ENCODE measurements around the gene DENND4B. TPM values are rescaled to one million over a fixed set of nuclear protein-coding genes. Genes with fewer than 3 reads are reported as not detected.
A peak's percentile ranks its signal among the peaks of the same experiment; 100 is the strongest.

DENND4B gene
- total and polyA plus RNA-seq, 9 of the 15 experiments (the other 6 are each of a cell fraction or from before 2014, with no cell fraction given) = 9.5 to 80.5 (median 23.1) TPM

- TF ChIP-seq ZNF76 (CRISPR knock-in tag; IDR thresholded peaks at IDR 0.05; ENCODE audit: borderline replicate concordance) (no peak), XRCC4 (IDR thresholded peaks at IDR 0.05; ENCODE audit: extremely low read depth, insufficient read depth, insufficient read length) (no peak), NEUROD1 (IDR thresholded peaks at IDR 0.05; ENCODE audit: borderline replicate concordance, low read depth, low read length, partially characterized antibody) (peak; percentile 87), ATF1 (CRISPR knock-in tag; IDR thresholded peaks at IDR 0.05) (no peak), ATF1 (tag; IDR thresholded peaks at IDR 0.05) (peak; percentile 87), PHF21A (IDR thresholded peaks at IDR 0.05; ENCODE audit: borderline replicate concordance, low read depth) (0 out of 2 replicates have a peak, but pooled peaks have one; percentile 11), MED1 (CRISPR knock-in tag; IDR thresholded peaks at IDR 0.05; ENCODE audit: borderline replicate concordance) (no peak), RBM34 (IDR thresholded peaks at IDR 0.05; ENCODE audit: borderline replicate concordance, insufficient read depth, low read length) (no peak), ZNF12 (CRISPR knock-in tag; IDR thresholded peaks at IDR 0.05) (no peak), HMG20A (CRISPR knock-in tag; conservative IDR thresholded peaks at IDR 0.05) (no peak), POLR3A (IDR thresholded peaks at IDR 0.05; ENCODE audit: borderline replicate concordance, extremely low read depth, insufficient read depth, insufficient read length) (no peak), ZC3H4 (CRISPR knock-in tag; IDR thresholded peaks at IDR 0.05; ENCODE audit: borderline replicate concordance) (peak; percentile 76; the same call in 1 of the 2 replicates), CLOCK (CRISPR knock-in tag; IDR thresholded peaks at IDR 0.05; ENCODE audit: borderline replicate concordance) (no peak), ESRRA (IDR thresholded peaks at IDR 0.05; ENCODE audit: borderline replicate concordance, low read depth) (peak; percentile 11; the same call in 1 of the 2 replicates), HDAC1 (IDR thresholded peaks at IDR 0.05) (peak in 1 of 2 experiments; percentile 81; a peak in 2 of 4 replicates), SRSF3 (IDR thresholded peaks at IDR 0.05; ENCODE audit: insufficient read depth, low read length) (no peak), TCF15 (CRISPR knock-in tag; IDR thresholded peaks at IDR 0.05) (no peak), BRCA1 (IDR thresholded peaks at IDR 0.05) (no peak), BRCA1 (CRISPR knock-in tag; IDR thresholded peaks at IDR 0.05) (no peak), CBX1 (IDR thresholded peaks at IDR 0.05; ENCODE audit: low read depth) (0 out of 2 replicates have a peak, but pooled peaks have one; percentile 79), ZNF740 (CRISPR knock-in tag; IDR thresholded peaks at IDR 0.05) (no peak), ZNF740 (tag; IDR thresholded peaks at IDR 0.05) (no peak; a peak in 1 of 4 replicates), CEBPG (CRISPR knock-in tag; IDR thresholded peaks at IDR 0.05) (no peak), CEBPG (tag; conservative IDR thresholded peaks at IDR 0.05 in 1 of 2, IDR thresholded peaks at IDR 0.05 in 1 of 2) (no peak), ZNF551 (CRISPR knock-in tag; IDR thresholded peaks at IDR 0.05) (no peak)
Observed at GRCh38 chr1:153967107-153967999, 20.8 kb upstream of the DENND4B start, which contains the start of gene CREB3L4 (continued).

Measured in K562 (cell line).